ENCODE results near the gene CCDC97. TPM values are rescaled to one million over a fixed set of nuclear protein-coding genes. Genes with fewer than 3 reads are reported as not detected.

Gene CCDC97
- polyA plus RNA-seq, 1 donor from 2014 or later, result 4.9 TPM

DNA sequence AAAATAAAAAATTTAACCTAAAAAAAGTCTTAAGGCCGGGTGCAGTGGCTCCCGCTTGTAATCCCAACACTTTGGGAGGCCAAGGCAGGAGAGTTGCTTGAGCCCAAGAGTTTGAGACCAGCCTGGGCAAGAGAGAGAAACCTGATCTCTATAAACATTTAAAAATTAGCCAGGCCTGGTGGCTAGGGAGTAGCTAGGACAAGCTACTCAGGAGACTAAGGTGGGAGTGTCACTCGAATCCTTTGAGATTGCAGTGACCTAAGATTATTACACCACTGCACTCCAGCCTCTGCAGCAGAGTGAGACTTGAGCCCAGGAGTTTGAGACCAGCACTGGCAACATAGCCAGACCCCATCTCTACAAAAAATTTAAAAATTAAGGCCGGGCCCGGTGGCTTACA, 1.1 kb downstream of the CCDC97 start:
- Histone ChIP-seq H3K79me2 (replicated peaks; ENCODE audit: insufficient read depth, low read length) (peaks cover 10% of the 10 kb centered on the region), H3K27ac (ENCODE audit: low read length) (no peak overlapping the region), H3F3A (ENCODE audit: insufficient read depth, low read length, poor library complexity, severe bottlenecking) (no peaks in the 10 kb centered on the region), H3K4me3 (ENCODE audit: low read length) (peak overlapping the region; percentile 79), H3K4me2 (ENCODE audit: low read length) (peak overlapping the region; percentile 92), H3K9me3 (ENCODE audit: low read length) (no peaks in the 10 kb centered on the region), H2AFZ (ENCODE audit: low read depth, low read length) (peak overlapping the region; percentile 87), H4K20me1 (ENCODE audit: insufficient read depth) (no peaks in the 10 kb centered on the region), H3K9ac (ENCODE audit: low read length) (peak overlapping the region; percentile 90), H3K27me3 (ENCODE audit: insufficient read depth, low read depth, low read length) (no peaks in the 10 kb centered on the region), H3K36me3 (ENCODE audit: insufficient read depth, low read length) (no peaks in the 10 kb centered on the region), H3K9me2 (ENCODE audit: insufficient read depth, low read length) (no peaks in the 10 kb centered on the region)
- no peak for TF ChIP-seq SMC3 (conservative IDR thresholded peaks at IDR 0.05; ENCODE audit: poor library complexity)
- no peak for TF ChIP-seq EZH2 (IDR thresholded peaks at IDR 0.05; ENCODE audit: borderline replicate concordance, insufficient read depth, low read length, poor library complexity, severe bottlenecking)
- TF ChIP-seq RAD21 (conservative IDR thresholded peaks at IDR 0.05), result no peak
- TF ChIP-seq, protein P1, sequence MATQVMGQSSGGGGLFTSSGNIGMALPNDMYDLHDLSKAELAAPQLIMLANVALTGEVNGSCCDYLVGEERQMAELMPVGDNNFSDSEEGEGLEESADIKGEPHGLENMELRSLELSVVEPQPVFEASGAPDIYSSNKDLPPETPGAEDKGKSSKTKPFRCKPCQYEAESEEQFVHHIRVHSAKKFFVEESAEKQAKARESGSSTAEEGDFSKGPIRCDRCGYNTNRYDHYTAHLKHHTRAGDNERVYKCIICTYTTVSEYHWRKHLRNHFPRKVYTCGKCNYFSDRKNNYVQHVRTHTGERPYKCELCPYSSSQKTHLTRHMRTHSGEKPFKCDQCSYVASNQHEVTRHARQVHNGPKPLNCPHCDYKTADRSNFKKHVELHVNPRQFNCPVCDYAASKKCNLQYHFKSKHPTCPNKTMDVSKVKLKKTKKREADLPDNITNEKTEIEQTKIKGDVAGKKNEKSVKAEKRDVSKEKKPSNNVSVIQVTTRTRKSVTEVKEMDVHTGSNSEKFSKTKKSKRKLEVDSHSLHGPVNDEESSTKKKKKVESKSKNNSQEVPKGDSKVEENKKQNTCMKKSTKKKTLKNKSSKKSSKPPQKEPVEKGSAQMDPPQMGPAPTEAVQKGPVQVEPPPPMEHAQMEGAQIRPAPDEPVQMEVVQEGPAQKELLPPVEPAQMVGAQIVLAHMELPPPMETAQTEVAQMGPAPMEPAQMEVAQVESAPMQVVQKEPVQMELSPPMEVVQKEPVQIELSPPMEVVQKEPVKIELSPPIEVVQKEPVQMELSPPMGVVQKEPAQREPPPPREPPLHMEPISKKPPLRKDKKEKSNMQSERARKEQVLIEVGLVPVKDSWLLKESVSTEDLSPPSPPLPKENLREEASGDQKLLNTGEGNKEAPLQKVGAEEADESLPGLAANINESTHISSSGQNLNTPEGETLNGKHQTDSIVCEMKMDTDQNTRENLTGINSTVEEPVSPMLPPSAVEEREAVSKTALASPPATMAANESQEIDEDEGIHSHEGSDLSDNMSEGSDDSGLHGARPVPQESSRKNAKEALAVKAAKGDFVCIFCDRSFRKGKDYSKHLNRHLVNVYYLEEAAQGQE (IDR thresholded peaks at IDR 0.05; ENCODE audit: borderline replicate concordance), result no peak
- TF ChIP-seq TAF1 (IDR thresholded peaks at IDR 0.05; ENCODE audit: low read depth), result no peak
- no peak for TF ChIP-seq POLR2AphosphoS5 (IDR thresholded peaks at IDR 0.05)
- TF ChIP-seq MXI1 (conservative IDR thresholded peaks at IDR 0.05; ENCODE audit: poor library complexity, severe bottlenecking), result no peak
- no peak for TF ChIP-seq EP300 (conservative IDR thresholded peaks at IDR 0.05; ENCODE audit: poor library complexity, severe bottlenecking)
- TF ChIP-seq, protein P2, sequence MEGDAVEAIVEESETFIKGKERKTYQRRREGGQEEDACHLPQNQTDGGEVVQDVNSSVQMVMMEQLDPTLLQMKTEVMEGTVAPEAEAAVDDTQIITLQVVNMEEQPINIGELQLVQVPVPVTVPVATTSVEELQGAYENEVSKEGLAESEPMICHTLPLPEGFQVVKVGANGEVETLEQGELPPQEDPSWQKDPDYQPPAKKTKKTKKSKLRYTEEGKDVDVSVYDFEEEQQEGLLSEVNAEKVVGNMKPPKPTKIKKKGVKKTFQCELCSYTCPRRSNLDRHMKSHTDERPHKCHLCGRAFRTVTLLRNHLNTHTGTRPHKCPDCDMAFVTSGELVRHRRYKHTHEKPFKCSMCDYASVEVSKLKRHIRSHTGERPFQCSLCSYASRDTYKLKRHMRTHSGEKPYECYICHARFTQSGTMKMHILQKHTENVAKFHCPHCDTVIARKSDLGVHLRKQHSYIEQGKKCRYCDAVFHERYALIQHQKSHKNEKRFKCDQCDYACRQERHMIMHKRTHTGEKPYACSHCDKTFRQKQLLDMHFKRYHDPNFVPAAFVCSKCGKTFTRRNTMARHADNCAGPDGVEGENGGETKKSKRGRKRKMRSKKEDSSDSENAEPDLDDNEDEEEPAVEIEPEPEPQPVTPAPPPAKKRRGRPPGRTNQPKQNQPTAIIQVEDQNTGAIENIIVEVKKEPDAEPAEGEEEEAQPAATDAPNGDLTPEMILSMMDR (IDR thresholded peaks at IDR 0.05; ENCODE audit: poor library complexity, severe bottlenecking), result no peak

DNA sequence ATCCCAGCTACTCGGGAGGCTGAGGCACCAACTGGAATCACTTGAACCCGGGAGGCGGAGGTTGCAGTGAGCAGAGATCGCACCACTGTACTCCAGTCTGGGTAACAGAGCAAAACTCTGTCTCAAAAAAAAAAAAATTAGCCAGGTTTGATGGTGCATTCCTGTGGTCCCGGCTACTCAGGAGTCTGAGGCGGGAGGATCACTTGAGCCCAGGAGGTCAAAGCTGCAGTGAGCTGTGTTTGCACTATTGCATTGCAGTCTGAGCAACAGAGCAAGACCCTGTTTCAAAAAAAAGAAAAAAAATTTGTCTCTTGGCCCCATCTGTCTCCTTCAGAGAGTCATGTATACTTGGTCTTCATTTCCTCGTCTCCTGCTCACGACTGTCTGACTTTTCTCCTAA, 1.6 kb downstream of the CCDC97 start:
- Histone ChIP-seq H3K9ac (ENCODE audit: low read length) (no peak overlapping the region), H3K36me3 (ENCODE audit: insufficient read depth, low read length) (peaks cover 3% of the 10 kb centered on the region)

More for the DNA sequence above, 1.6 kb downstream of the CCDC97 start:
- Histone ChIP-seq H3K9me2 (ENCODE audit: insufficient read depth, low read length) (no peaks in the 10 kb centered on the region), H3K27me3 (ENCODE audit: insufficient read depth, low read depth, low read length) (no peaks in the 10 kb centered on the region), H3K79me2 (replicated peaks; ENCODE audit: insufficient read depth, low read length) (peaks cover 10% of the 10 kb centered on the region), H2AFZ (ENCODE audit: low read depth, low read length) (no peak overlapping the region), H3F3A (ENCODE audit: insufficient read depth, low read length, poor library complexity, severe bottlenecking) (no peaks in the 10 kb centered on the region), H3K4me2 (ENCODE audit: low read length) (no peak overlapping the region), H3K9me3 (ENCODE audit: low read length) (no peaks in the 10 kb centered on the region), H3K27ac (ENCODE audit: low read length) (no peak overlapping the region), H3K4me3 (ENCODE audit: low read length) (peak overlapping the region; percentile 79), H4K20me1 (ENCODE audit: insufficient read depth) (no peaks in the 10 kb centered on the region)
- TF ChIP-seq, protein P1 (IDR thresholded peaks at IDR 0.05; ENCODE audit: borderline replicate concordance), result no peak
- TF ChIP-seq TAF1 (IDR thresholded peaks at IDR 0.05; ENCODE audit: low read depth), result no peak

Data from neural cell (in vitro differentiated cells).